Nucleus accumbens (tissue), 56 donors: ENCODE measurements around the gene FRG2B.
"Not testable (repeated sequence)": the region's sequence is repeated elsewhere in the genome, so short reads cannot be mapped to it uniquely, and the experiment has no call there.

Experiments used
- DNase-seq, 56 donors: peaks; one replicate each; lab custom pipeline; 2025; lab: John Stamatoyannopoulos, UW

FRG2B gene

DNA sequence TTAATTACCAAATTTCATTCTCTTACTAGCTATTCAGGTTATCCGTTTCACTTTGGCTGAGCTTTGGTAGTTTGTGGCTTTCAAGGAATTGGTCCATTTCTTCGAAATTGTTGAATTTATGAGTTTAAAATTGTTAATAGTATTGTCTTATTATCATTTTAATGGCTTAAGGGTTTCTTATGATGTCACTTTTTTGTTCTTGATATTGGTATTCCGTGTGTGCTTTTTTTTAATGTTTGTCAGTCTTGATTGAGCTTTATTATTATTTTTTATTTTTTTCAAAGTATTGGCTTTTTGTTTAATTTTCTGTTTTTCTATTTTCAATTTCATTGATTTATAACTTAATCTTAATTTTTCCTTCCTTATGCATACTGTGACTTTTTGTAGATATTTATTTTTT is 25.9 kb downstream of the FRG2B start:
- DNase-seq = no peak

DNA sequence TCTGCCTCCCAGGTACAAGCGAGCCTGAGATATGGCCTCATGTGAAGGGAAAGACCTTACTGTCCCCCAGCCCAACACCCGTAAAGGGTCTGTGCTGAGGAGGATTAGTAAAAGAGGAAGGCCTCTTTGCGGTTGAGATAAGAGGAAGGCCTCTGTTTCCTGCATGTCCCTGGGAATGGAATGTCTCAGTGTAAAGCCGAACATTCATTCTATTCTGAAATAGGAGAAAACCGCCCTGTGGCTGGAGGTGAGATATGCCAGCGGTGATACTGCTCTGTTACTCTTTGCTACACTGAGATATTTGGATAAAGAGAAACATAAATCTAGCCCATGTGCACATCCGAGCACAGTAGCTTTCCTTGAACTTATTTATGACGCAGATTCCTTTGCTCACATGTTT is 26.7 kb downstream of the FRG2B start:
- not testable (repeated sequence) for DNase-seq

DNA sequence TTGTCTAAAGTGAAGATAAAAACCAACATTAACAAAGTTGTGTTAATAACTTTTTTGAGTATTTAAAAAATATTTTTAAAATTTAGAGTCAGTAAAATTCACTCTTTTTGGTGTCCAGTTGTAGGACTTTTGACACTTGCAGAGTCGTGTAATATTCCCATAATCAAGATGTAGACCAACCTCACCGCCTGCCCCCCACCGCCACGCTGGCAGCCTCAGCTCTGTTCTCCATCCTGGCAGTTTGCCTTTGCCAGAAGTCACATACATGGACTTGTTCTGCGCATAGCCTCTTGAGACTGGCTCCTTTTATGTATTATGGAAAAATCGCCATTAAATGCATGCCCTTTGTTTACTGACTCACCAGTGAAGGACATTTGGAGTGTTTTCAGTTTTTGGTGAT is 33.9 kb downstream of the FRG2B start:
- DNase-seq = no peak

DNA sequence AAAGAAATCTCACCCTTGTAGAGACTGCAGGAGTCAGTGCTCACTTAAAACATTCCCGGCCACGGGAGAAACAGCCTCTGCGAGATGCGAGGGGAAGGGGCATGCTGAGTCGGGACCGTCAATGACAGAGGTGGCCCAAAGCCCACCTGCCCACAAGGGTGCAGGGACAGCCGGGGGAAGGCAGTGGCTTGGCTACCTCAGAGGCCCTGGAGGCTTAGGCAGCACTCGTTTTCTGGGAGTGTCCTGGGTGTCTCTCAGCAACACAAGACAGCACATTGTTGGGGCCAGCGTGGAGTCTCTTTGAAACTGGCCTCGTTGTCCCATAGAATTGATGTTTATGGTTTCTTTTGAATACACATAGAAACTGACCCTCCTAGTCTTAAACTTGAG is 35.6 kb downstream of the FRG2B start:
- DNase-seq = no peak

DNA sequence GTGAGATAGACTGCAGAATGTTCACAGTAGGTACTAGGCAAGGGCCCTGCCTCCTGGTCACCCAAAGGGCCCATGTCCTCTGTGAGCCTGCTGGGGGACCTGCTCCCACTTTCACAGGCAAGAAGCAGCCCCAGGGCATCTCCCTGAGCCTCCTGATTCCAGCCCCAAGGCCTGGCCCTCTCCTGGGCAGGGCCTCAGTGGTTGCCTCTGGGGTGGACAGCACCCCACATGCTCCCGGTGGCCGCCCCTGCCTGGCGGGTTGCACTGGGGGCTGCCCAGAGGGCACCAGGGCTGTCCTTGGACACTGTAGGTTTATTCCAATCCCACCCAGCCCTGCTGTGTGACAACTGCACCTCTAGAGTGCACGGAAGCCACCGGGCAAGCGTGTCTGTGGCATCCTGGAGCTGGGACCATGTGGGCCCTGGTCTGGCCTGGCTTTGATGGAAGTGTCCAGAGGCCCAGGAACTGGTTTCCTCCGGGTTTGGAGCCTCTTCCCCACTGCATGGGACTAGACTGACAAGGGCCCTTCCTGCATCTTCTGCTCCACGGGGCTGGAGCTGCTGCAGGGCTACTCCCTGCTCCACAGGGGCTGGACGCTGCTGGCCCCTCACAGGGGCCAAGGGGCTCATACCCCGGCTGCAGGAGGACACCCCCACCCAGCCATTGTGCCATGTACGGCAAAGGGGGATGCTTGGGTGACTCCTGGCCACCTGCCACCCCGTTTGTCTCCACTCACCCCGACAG is 36.2 kb downstream of the FRG2B start:
- no peak for DNase-seq

DNA sequence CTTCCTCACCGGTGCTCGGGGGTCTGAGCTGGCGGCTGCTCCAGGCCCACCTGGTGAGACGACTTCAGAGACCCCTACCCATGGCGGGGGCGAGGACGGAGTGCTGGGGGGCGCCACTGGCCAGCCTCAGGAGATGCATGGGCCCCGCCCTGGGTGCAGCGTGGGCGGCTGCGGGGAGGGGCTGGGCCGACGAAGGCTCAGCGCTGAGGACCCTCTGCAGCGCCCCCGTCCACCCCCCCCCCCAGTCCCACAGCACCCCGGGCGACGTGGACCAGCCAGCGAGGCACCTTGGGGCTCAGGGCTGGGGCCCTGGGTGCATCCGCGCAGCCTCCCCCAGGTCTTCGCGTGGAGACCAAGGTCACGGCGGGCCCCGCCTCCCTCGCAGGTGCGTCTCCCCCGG is 49.6 kb downstream of the FRG2B start:
- DNase-seq = not testable (repeated sequence)
